H1 (cell line): ENCODE measurements around the gene ARHGEF7. TPM values are rescaled to one million over a fixed set of nuclear protein-coding genes. Genes with fewer than 3 reads are reported as not detected.

Source experiments
- BACH1 ChIP-seq: IDR thresholded peaks from 2 replicates; pipeline ENCODE4 v1.6.1; 2012; ENCODE audit warnings: low read length, improper control_type of control experiment
- CBX5 ChIP-seq: fragments of 300-800, 300-1000 bp; sonication (generic); IDR thresholded peaks from 2 replicates; pipeline ENCODE4 v1.7.1; 2016; ENCODE audit warnings: antibody characterized with exemption, low read length, low read depth
- CBX8 ChIP-seq: fragments of 300-800, 300-1000 bp; sonication (generic); IDR thresholded peaks from 2 replicates; pipeline ENCODE4 v1.7.1; 2016; ENCODE audit warnings: low read depth, low read length, borderline replicate concordance
- CHD7 ChIP-seq: fragments of 300-600 bp; sonication (generic); IDR thresholded peaks from 2 replicates; pipeline ENCODE4 v1.7.1; 2012; ENCODE audit warnings: low read length, moderate library complexity, mild to moderate bottlenecking, inconsistent platforms; ENCODE audit not compliant: insufficient replicate concordance
- KDM1A ChIP-seq: fragments of 200-600, 300-600 bp; sonication (generic); IDR thresholded peaks from 2 replicates; pipeline ENCODE4 v1.7.1; 2016; ENCODE audit warnings: mild to moderate bottlenecking, low read length, borderline replicate concordance
- MAFK ChIP-seq: IDR thresholded peaks from 2 replicates; pipeline ENCODE4 v1.6.1; 2012; ENCODE audit warnings: low read depth, mild to moderate bottlenecking, improper control_type of control experiment, low read length
- NRF1 ChIP-seq: IDR thresholded peaks from 2 replicates; pipeline ENCODE4 v1.6.1; 2011; ENCODE audit warnings: mild to moderate bottlenecking, low read depth, low read length, improper control_type of control experiment
- SIN3A ChIP-seq, 2 experiments: IDR thresholded peaks in 1 of 2; conservative IDR thresholded peaks in 1 of 2; 2 replicates each; pipeline ENCODE4 v1.6.1; 2011 to 2012; ENCODE audit warnings: low read length in 2 of 2, improper control_type of control experiment in 1 of 2, low read depth in 1 of 2, mild to moderate bottlenecking in 1 of 2
- SIRT6 ChIP-seq: IDR thresholded peaks from one replicate; pipeline ENCODE4 v1.7.1; 2012; ENCODE audit warnings: low read length, inconsistent platforms
- polyA plus RNA-seq, 7 experiments: library from polyadenylated mRNA; depleted of rRNA in 3 of 7; stranded (reverse) in 5 of 7; unstranded in 2 of 7; fragments of >200 nt in 5 of 7; fragments of 200-250 nt in 2 of 7; gene quantifications; 1 replicate in 5 of 7; 2 replicates in 1 of 7; 4 replicates in 1 of 7; pipeline versions ENCODE4 v1.2.1 to v1.2.3, GENCODE V29; 2011 to 2013; ENCODE audit warnings: missing spikeins in 2 of 7, mixed read lengths in 2 of 7
- total RNA-seq: library from RNA; stranded (reverse); fragmentation: NEBNext Ultra II Directional; extraction: Animal tissue kit (Norgen Biotek cat#: 25700); gene quantifications from 2 replicates; pipeline ENCODE4 v1.2.1, GENCODE V29; 2021

Gene ARHGEF7
- total and polyA plus RNA-seq, 2 of the 8 experiments (the other 6 are each of a cell fraction or from before 2014, with no cell fraction given): 26.2 to 56.5 TPM

GRCh38 chr13:111123221-111123620 lies 8.1 kb downstream of the ARHGEF7 start (continued):
- no peak for TF ChIP-seq CHD7
- no peak for TF ChIP-seq NRF1
- no peak for TF ChIP-seq CBX8
- TF ChIP-seq KDM1A: no peak
- TF ChIP-seq SIN3A (conservative IDR thresholded peaks at IDR 0.05 in 1 of 2, IDR thresholded peaks at IDR 0.05 in 1 of 2; ENCODE audit: low read depth in 1 of 2, low read length in 2 of 2): no peak
- no peak for TF ChIP-seq CBX5
- TF ChIP-seq BACH1: no peak
- no peak for TF ChIP-seq SIRT6
- no peak for TF ChIP-seq MAFK
